Non-pigmented ciliary epithelial cell (primary cell): ENCODE measurements around the gene PNMT.

Experiments used
- DNase-seq: peaks from one replicate; pipeline ENCODE4 v3.0.0-alpha.2; 2010; ENCODE audit warnings: low read depth

PNMT gene

GRCh38 chr17:39669897-39670735, 1.9 kb downstream of the PNMT start:
- DNase-seq: no peak

DNA sequence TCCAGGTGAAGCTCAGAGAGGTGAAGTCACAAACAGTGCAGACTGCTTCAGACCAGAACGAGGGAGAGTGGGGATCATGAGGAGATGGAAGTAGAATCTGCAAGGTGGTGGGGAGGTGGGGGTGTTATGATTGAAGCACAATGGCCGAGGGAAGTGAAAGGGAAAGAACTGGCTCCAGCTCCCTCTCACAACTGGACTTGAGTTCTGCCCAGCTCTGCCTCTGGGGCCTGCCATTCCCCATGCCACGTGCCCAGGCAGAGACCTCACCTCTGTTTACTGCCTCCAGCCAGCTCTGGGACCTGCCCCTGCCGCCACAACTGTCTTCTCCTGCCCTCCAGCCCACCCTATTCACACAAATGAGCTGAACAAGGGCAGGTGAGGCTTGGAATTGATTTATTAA, 2.5 kb downstream of the PNMT start:
- no peak for DNase-seq

- DNase-seq: no peak
Measured at GRCh38 chr17:39671651-39672521, 3.6 kb downstream of the PNMT start.

- DNase-seq: no peak
Measured at GRCh38 chr17:39672522-39673334, 4.5 kb downstream of the PNMT start.

GRCh38 chr17:39673335-39674081, 5.3 kb downstream of the PNMT start:
- DNase-seq: no peak

- DNase-seq: no peak
Measured at GRCh38 chr17:39674179-39674578, 5.9 kb downstream of the PNMT start.

DNA sequence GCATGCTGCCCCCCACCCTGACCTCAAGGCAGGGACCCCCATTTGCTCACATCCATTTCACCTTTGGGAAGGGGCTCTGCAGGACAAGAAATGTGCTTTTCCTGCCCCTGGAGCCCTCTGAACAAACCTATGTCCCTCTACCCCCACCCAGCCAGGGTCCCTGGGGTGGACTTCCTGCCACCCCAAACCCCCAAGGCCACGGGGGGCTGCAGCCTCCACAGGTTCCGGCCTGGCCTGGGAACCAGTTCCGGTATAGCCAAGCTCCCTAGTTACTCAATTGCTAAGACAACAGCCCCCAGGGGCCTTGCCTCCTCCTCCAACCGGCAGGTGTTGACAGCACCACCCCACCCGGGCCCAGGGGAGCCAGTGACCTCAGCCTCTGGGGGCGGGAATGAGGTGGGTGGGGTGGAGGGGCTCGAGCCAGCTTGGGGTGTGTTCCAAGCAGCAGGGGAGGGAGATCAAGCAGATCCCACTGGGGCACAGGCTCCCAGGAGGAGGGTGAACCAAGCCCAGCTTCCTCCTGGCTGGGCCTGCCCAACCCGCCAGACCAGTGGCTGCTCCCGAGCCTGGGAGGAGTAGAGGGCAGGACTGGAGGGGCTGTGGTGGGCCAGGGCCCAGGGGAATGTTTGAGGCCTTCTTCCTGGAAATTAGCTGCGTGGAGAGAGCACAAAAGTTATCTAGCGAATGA, 6.6 kb downstream of the PNMT start:
- no peak for DNase-seq

- DNase-seq: no peak
Measured at GRCh38 chr17:39675390-39676082, 7.3 kb downstream of the PNMT start.

DNA sequence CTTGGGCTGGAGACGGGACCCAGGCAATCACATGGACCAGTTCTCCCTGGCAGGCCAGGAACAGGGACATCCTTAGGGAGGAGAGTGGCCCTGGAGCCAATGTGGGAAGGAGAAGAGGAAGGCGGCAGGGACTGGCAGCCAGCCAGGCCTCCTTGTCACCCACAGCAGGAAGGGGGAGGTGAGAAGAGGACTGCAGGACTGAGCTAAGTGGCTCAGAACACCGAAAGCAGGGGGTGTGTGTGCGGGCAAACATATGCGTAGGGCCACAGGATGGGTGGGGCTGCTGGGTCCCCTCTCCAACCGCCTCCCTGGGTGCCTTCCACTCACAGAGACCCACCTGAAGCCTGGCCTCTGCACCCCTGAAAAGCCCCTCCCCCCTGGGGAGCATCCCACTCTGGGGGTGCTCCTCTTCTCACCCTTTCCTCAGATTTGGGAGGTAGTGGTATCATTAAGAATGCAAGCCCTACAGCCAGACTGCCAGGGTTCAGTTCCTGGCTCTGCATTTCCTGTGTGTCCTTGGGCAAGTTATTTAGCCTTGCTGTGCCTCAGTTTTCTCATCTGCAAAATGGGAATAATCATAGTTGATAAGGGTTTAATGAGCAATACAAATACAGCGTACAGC, 8.1 kb downstream of the PNMT start:
- no peak for DNase-seq

DNA sequence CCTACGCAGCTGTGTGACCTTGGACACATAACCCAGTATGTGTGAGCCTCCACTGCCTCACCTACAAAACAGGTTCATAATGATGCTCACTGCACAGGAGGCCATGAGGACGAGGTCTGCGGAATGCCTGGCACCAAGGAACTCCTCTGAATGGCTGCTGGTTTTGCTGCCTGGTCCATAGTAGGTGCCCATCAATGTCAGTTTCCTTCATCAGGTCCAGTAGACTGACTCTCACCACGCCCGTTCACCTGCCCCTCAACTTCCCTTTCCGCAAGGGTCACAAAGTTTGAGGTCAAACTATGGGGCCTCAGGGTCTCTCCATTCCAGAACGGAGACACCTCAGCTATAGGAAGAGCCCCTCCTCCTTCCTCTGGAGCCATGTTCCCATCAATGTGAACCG, 8.8 kb downstream of the PNMT start:
- DNase-seq: no peak

DNA sequence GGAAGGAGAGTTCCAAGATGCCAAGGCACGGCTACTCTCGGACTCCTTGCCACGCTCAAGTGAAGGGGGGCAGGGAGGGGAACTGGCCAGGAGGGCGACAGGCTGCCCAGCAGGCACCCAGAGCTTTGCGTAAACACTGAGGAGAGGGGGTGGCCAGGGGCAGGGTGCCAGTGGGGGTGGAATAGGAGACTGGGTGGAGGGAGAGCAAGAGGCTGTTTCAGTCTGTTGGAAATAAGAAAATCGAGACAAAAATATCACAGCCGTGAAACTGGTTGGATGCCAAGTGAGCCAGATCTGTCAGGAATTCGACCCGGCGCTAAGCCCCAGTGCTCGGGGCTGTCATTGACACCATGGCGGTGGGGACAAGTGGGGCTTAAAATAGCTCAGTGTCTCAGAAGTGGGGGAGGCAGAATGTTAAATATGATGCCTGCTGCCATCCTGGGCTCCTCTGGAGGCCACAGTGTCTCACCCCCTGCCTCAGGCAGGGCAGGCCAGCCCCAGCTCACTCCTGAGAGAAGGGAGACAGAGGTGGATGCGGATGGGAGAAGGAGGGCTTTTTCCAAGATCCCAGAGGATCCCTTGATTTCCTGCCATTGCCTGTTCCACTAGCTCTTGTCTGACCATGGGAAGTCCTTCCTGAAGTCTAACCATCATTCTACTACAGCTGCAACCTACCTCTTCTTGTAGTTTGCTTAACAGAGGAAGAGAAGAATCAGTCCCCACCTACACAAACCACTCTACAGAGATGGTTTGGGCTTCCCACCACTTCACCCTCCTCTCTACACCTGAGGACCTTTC, 9.5 kb downstream of the PNMT start:
- no peak for DNase-seq

- no peak for DNase-seq
Measured at GRCh38 chr17:39678340-39679116, 10.3 kb downstream of the PNMT start.

GRCh38 chr17:39679521-39680192, 11.4 kb downstream of the PNMT start:
- no peak for DNase-seq

- no peak for DNase-seq
Measured at GRCh38 chr17:39683295-39683939, 15.2 kb downstream of the PNMT start.

GRCh38 chr17:39684369-39685192, 16.3 kb downstream of the PNMT start:
- DNase-seq: no peak

GRCh38 chr17:39687101-39687545, 18.9 kb downstream of the PNMT start:
- no peak for DNase-seq
